Astrocyte of the spinal cord (primary cell): Measurements from ENCODE around the gene PRRT1B.
"Not testable (repeated sequence)": the region's sequence is repeated elsewhere in the genome, so short reads cannot be mapped to it uniquely, and the experiment has no call there.

Experiments used
- DNase-seq: peaks from one replicate; pipeline ENCODE4 v3.0.0; 2011; ENCODE audit warnings: low read depth, low spot score
- H3K4me3 ChIP-seq: 2 replicates; pipeline ENCODE4 v1.5.1; 2011; ENCODE audit warnings: low read depth, mild to moderate bottlenecking, low read length, moderate library complexity
- in situ Hi-C: cut with HindIII; loops from 2 replicates; pipeline ENCODE4 v1.10.0; 2017; ENCODE audit warnings: low sequenced_read_pairs
- TF ChIP-seq, protein P1 (sequence below): IDR thresholded peaks from 2 replicates; pipeline ENCODE4 v1.5.1; 2012; ENCODE audit warnings: low read depth, mild to moderate bottlenecking, low read length, inconsistent platforms

PRRT1B gene

DNA sequence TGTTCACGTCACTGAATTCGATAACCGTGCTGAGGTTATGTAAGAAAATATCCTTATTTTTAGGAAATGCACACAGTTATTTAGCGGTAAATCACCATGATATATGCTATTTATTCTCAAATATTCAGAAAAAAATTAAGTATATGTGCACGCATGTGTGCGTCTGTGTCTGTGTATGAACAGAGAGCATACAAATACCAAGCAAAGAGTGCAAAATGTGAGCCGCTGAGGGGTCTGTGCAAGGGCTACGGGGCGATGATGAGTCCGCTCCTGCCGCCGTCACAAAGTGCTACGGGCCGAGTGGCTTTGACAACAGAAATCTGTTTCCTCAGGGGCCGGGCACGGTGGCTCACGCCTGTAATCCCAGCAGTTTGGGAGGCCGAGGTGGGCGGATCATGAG is 7.4 kb upstream of the PRRT1B start:
- no peak for DNase-seq
- TF ChIP-seq, protein P1, sequence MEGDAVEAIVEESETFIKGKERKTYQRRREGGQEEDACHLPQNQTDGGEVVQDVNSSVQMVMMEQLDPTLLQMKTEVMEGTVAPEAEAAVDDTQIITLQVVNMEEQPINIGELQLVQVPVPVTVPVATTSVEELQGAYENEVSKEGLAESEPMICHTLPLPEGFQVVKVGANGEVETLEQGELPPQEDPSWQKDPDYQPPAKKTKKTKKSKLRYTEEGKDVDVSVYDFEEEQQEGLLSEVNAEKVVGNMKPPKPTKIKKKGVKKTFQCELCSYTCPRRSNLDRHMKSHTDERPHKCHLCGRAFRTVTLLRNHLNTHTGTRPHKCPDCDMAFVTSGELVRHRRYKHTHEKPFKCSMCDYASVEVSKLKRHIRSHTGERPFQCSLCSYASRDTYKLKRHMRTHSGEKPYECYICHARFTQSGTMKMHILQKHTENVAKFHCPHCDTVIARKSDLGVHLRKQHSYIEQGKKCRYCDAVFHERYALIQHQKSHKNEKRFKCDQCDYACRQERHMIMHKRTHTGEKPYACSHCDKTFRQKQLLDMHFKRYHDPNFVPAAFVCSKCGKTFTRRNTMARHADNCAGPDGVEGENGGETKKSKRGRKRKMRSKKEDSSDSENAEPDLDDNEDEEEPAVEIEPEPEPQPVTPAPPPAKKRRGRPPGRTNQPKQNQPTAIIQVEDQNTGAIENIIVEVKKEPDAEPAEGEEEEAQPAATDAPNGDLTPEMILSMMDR, result no peak
- no peak overlapping the region for H3K4me3 ChIP-seq
- in situ Hi-C loops, result no loop called here

DNA sequence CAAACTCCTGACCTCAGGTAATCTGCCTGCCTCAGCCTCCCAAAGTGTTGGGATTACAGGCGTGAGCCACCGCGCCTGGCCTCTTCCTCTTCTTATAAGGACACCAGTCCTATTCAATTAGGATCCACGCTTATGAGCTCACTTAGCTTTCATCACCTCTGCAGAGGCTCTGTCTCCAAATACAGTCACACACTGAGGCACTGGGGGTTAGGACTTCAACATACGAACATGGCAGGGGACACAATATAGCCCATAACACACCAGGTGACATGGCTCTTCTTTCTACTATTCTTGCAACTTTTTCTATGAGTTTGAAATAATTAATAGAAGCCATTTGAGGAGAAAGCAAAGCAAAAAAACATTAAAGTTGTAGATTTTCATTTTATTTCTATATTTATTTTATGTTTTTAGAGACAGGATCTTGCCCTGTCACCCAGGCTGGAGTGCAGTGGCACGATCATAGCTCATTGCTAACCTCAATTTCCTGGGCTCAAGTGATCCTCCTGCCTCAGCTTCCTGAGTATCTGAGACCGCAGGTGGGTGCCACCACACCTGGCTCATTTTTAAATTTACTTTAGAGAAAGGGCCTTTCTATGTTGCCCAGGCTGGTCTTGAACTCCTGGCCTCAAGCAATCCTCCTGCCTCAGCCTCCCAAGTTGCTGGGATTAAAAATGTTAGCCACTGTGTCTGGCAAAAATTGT is 6.0 kb upstream of the PRRT1B start:
- H3K4me3 ChIP-seq, result no peak overlapping the region
- in situ Hi-C loops, result no loop called here
- DNase-seq, result no peak
- TF ChIP-seq, protein P1, result no peak

DNA sequence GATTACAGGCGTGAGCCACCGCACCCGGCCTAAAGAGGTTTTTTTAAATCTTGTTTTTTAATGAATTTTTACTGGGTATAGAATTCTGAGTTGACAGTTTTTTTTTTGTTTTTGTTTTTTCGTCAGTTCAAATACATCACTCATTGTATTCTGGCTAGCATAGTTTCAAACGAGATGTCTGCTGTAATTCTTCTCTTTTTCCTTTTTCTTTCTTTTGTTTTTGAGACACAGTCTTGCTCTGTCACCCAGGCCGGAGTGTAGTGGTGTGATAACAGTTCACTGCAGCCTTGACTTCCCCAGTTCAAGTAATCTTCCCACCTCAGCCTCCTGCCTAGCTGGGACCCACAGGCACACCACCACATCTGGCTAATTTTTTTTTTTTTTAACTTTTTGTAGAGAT is 2.2 kb upstream of the PRRT1B start:
- in situ Hi-C loops, result no loop called here
- no peak overlapping the region for H3K4me3 ChIP-seq
- TF ChIP-seq, protein P1, result no peak
- DNase-seq, result no peak

DNA sequence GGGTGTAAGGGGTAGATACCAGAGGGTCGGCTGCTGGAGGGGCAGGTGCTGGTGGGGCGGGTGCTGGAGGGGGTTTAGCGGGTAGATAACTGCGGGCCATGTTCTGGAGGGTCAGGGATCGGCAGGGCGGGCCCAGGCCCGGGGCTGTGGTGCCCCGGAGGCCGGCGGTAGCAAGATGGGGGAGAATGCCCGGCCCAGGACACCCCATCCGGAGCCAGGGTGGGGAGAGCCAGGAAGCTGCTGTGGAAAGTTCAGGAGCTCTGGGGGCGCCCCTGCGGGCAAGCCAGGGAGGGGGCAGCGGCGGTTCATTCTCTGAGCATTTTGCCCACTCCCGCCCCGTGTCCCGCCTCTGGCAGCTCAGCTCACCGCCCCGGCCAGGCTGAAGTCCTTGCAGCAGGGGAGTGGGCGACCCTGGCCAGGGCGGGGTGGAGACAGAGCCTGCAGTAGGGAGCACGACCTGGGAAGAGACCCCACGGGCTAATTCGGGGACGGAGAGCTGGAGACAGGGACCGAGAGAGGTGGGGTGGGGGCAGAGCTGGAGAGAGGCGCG is 538 bp downstream of the PRRT1B start:
- H3K4me3 ChIP-seq, result no peak overlapping the region
- TF ChIP-seq, protein P1, result no peak

DNA sequence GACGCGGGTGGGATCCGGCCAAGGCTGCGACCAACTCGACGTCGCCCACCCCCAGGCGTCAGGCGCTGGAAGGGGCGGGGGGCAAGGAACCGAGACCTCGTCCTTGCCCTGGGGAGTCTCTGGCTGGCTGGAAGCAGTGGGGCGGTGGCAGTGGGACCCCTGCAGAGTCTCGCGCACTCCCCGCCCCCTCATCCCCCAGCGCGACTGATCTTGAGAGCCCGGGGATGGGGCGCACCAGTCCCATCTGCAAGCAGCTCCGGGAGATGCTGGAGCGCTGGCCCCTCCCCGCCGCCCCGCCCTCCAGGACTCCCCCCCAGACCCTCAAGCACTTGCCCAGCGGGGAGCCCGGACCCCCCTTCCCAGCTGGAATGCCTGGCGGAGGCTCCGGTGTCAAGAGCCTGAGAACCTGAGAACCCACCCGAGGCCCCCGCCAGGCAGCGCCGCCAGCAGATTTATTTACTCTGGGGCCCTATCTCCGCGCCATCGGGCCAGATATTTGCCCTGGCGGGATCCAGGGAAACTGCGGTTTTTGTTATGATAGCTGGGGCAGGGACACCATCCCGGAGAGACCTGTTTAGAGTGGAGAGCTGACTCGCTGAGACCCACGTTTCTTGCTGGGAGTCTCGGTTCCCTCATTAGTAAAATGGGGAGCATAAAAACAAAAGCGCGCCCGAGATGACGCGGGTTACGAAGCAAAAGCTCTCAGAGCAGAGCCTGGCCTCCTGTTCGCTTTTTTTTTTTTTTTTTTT is 1.2 kb downstream of the PRRT1B start:
- H3K4me3 ChIP-seq, result peak overlapping the region; percentile 20
- DNase-seq, result no peak
- TF ChIP-seq, protein P1, result no peak
- in situ Hi-C loops, result no loop called here

More for the DNA sequence above, 538 bp downstream of the PRRT1B start:
- in situ Hi-C loops, result no loop called here
- no peak for DNase-seq

DNA sequence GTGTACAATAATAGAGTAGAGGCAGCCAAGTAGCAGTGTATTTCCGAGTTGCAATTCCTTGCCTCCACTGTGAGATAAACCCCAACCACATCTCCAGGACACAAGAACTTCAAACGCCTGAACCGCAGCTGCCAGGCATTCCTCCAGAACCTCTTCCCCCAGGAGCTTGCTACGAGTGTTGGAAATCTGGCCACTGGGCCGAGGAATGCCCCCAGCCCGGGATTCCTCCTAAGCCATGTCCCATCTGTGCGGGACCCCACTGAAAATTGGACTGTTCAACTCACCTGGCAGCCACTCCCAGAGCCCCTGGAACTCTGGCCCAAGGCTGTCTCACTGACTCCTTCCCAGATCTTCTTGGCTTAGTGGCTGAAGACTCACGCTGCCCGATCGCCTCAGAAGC is 3.9 kb downstream of the PRRT1B start:
- DNase-seq, H3K4me3 ChIP-seq, in situ Hi-C loops: not testable (repeated sequence)

DNA sequence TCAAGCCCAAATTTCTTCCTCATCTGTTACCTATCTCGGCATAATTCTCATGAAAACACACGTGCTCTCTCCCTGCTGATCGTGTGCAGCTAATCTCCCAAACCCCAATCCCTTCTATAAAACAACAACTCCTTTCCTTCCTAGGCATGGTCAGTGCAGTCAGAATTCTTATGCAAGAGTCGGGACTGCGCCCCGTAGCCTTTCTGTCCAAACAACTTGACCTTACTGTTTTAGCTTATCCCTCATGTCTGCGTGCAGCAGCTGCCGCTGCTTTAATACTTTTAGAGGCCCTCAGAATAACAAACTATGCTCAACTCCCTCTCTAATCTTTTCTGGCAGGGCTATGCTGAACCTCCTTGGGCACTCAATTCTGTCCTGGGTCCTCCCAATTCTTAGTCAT is 5.1 kb downstream of the PRRT1B start:
- not testable (repeated sequence) for DNase-seq

More for the DNA sequence above, 5.1 kb downstream of the PRRT1B start:
- H3K4me3 ChIP-seq, in situ Hi-C loops: not testable (repeated sequence)
